Choroid plexus epithelial cell (primary cell): ENCODE measurements around the gene MATCAP1.

Experiments
- DNase-seq: peaks from one replicate; pipeline ENCODE4 v3.0.0-alpha.2; 2010; ENCODE audit warnings: low read depth
- H3K4me3 ChIP-seq: 2 replicates; pipeline ENCODE4 v1.5.1; 2011; ENCODE audit warnings: low read depth, mild to moderate bottlenecking, control low read depth, low read length, moderate library complexity
- CTCF ChIP-seq: conservative IDR thresholded peaks from 2 replicates; pipeline ENCODE4 v1.5.1; 2011; ENCODE audit warnings: low read depth, mild to moderate bottlenecking, control low read depth, inconsistent platforms, low read length, moderate library complexity

The MATCAP1 gene

GRCh38 chr16:67137605-67138004 is 46.2 kb downstream of the MATCAP1 start:
- no peak for TF ChIP-seq CTCF
- DNase-seq, result peak; percentile 23

GRCh38 chr16:67129422-67129821 is 54.3 kb downstream of the MATCAP1 start:
- no peak for DNase-seq
- TF ChIP-seq CTCF, result no peak
- H3K4me3 ChIP-seq, result no peak overlapping the region

More at GRCh38 chr16:67137605-67138004, 46.2 kb downstream of the MATCAP1 start:
- H3K4me3 ChIP-seq, result no peak overlapping the region

- no peak for TF ChIP-seq CTCF
- H3K4me3 ChIP-seq, result no peak overlapping the region
- no peak for DNase-seq
Measured at GRCh38 chr16:67128887-67129286, 54.9 kb downstream of the MATCAP1 start.

- TF ChIP-seq CTCF, result no peak
- no peak for DNase-seq
- H3K4me3 ChIP-seq, result no peak overlapping the region
Measured at GRCh38 chr16:67128417-67128816, 55.3 kb downstream of the MATCAP1 start.
